OCI-LY3 (cell line): ENCODE data around the gene CLMN.

Source experiments
- CTCF ChIP-seq: fragments of 200-600, 300-600 bp; sonication (generic); IDR thresholded peaks from 2 replicates; pipeline ENCODE4 v1.5.1; 2014; ENCODE audit warnings: antibody characterized with exemption, low read length, low read depth
- EZH2phosphoT487 ChIP-seq: fragments of 200-600 bp; shearing (Covaris generic); IDR thresholded peaks from 2 replicates; pipeline ENCODE4 v1.6.1; 2018; ENCODE audit warnings: antibody characterized with exemption, mixed run types, low read depth

- TF ChIP-seq CTCF, result no peak
- no peak for TF ChIP-seq EZH2phosphoT487
These were observed 50.2 kb downstream of the CLMN start for GRCh38 chr14:95269493-95269892.
